Kidney (tissue), 14 donors: ENCODE results near the gene DNAH11. TPM values are rescaled to one million over a fixed set of nuclear protein-coding genes. Genes with fewer than 3 reads are reported as not detected.

Experiments
- DNase-seq, 5 donors: peaks; one replicate each; pipeline ENCODE4 v3.0.0-alpha.2; 2013 to 2020
- FAIRE-seq: peaks from 2 replicates; lab custom pipeline; 2012; peaks lifted over from hg19 to GRCh38; lab: Jason Lieb, UNC
- H3K27ac ChIP-seq, 2 donors: one replicate each; pipeline ENCODE4 v1.7.0; 2013; ENCODE audit warnings: low read depth in 2 of 2, low read length in 2 of 2, inconsistent platforms in 1 of 2
- H3K27me3 ChIP-seq: one replicate; pipeline ENCODE4 v1.7.1; 2013; ENCODE audit warnings: low read length, inconsistent platforms; ENCODE audit not compliant: control insufficient read depth, insufficient read depth
- H3K36me3 ChIP-seq, 3 donors: one replicate each; pipeline versions ENCODE4 v1.7.0 to v1.7.1; 2013; ENCODE audit warnings: low read length in 3 of 3, control low read depth in 1 of 3, inconsistent platforms in 1 of 3; ENCODE audit not compliant: insufficient read depth in 3 of 3, control insufficient read depth in 2 of 3
- H3K4me1 ChIP-seq, 3 donors: one replicate each; pipeline versions ENCODE4 v1.7.0 to v1.7.1; 2013; ENCODE audit warnings: low read length in 3 of 3, inconsistent platforms in 1 of 3, low read depth in 1 of 3; ENCODE audit not compliant: control insufficient read depth in 2 of 3, insufficient read depth in 2 of 3
- H3K4me3 ChIP-seq, 3 donors: one replicate each; pipeline versions ENCODE4 v1.7.0 to v1.8.1; 2013; ENCODE audit warnings: low read length in 3 of 3, control low read depth in 1 of 3, inconsistent platforms in 1 of 3
- H3K9ac ChIP-seq, 3 donors: one replicate each; pipeline versions ENCODE4 v1.7.0 to v1.7.1; 2013; ENCODE audit warnings: low read length in 3 of 3, control low read depth in 1 of 3, inconsistent platforms in 1 of 3
- H3K9me3 ChIP-seq, 3 donors: one replicate each; pipeline versions ENCODE4 v1.7.0 to v1.7.1; 2013; ENCODE audit warnings: low read length in 3 of 3, control low read depth in 1 of 3, inconsistent platforms in 1 of 3; ENCODE audit not compliant: control insufficient read depth in 2 of 3, insufficient read depth in 1 of 3
- intact Hi-C: fragments of 100-400 bp; cut with DNase I; formaldehyde crosslinking; loops from one replicate; pipeline ENCODE4 v1.11.1; 2022
- polyA plus RNA-seq: library from polyadenylated mRNA; stranded (reverse); fragments of 350-450 nt; fragmentation: Illumina TruSeq; extraction: RNeasy Lipid Tissue Mini Kit (QIAGEN cat#74804); gene quantifications from one replicate; pipeline ENCODE4 v1.2.3, GENCODE V29; 2014; ENCODE audit warnings: low read depth, low replicate concordance; ENCODE audit not compliant: insufficient read depth
- total RNA-seq: library from RNA; stranded (reverse); fragmentation: NEBNext Ultra II Directional; extraction: Animal tissue kit (Norgen Biotek cat#: 25700); gene quantifications from one replicate; pipeline ENCODE4 v1.2.1, GENCODE V29; 2021
- TF ChIP-seq, protein P1 (sequence below): IDR thresholded peaks from 3 replicates; pipeline ENCODE4 v1.5.1; 2012; ENCODE audit warnings: mild to moderate bottlenecking, moderate library complexity, borderline replicate concordance; ENCODE audit not compliant: insufficient read depth; ENCODE audit errors: extremely low read depth
- donor health status: control.
- donor health status: control.
- donor health status: control.
- donor health status: control.
- donor health status: control.
- donor health status: DM: yes; HTN: yes; CAD: no.
- donor health status: Normal renal cell carcinoma (clear cell type).

DNAH11 gene
- total and polyA plus RNA-seq, 2 donors from 2014 or later = 0.58 to 2.3 TPM

DNA sequence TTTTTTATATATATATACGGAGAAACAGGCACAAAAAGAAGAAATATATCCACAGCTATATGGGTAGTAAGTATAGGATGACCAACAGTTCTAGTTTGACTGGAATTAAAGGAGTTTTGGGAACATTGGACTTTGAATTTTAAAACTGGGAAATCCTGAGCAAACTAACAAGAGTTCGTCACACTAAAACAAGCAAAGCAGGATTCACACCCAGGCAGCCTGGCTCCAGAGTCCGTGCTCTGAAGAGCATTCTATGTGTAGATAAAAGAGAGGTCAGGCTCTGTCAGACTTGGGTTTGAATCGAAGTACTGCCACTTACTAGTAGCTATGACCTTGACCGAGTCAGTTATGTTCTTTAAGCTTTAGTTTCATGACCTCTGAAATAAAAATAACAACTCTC is 191.0 kb downstream of the DNAH11 start:
- DNase-seq = no peak
- H3K4me3 ChIP-seq = no peak overlapping the region
- H3K27me3 ChIP-seq = no peaks in the 10 kb centered on the region
- no peaks in the 10 kb centered on the region for H3K4me1 ChIP-seq
- no peaks in the 10 kb centered on the region for H3K36me3 ChIP-seq
- intact Hi-C loops = no loop called here
- no peak overlapping the region for H3K9ac ChIP-seq
- no peaks in the 10 kb centered on the region for H3K9me3 ChIP-seq
- no peak for FAIRE-seq
- TF ChIP-seq, protein P1, sequence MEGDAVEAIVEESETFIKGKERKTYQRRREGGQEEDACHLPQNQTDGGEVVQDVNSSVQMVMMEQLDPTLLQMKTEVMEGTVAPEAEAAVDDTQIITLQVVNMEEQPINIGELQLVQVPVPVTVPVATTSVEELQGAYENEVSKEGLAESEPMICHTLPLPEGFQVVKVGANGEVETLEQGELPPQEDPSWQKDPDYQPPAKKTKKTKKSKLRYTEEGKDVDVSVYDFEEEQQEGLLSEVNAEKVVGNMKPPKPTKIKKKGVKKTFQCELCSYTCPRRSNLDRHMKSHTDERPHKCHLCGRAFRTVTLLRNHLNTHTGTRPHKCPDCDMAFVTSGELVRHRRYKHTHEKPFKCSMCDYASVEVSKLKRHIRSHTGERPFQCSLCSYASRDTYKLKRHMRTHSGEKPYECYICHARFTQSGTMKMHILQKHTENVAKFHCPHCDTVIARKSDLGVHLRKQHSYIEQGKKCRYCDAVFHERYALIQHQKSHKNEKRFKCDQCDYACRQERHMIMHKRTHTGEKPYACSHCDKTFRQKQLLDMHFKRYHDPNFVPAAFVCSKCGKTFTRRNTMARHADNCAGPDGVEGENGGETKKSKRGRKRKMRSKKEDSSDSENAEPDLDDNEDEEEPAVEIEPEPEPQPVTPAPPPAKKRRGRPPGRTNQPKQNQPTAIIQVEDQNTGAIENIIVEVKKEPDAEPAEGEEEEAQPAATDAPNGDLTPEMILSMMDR = no peak
- H3K27ac ChIP-seq = no peak overlapping the region

- Histone ChIP-seq H3K9ac (no peak overlapping the region), H3K27ac (no peak overlapping the region), H3K4me1 (no peaks in the 10 kb centered on the region), H3K4me3 (no peak overlapping the region), H3K36me3 (no peaks in the 10 kb centered on the region), H3K27me3 (no peaks in the 10 kb centered on the region), H3K9me3 (no peaks in the 10 kb centered on the region)
- FAIRE-seq (no peak), DNase-seq (no peak)
- TF ChIP-seq, protein P1 = no peak
- intact Hi-C loops = no loop called here
Observed at GRCh38 chr7:21743493-21743892, 200.7 kb downstream of the DNAH11 start.

DNA sequence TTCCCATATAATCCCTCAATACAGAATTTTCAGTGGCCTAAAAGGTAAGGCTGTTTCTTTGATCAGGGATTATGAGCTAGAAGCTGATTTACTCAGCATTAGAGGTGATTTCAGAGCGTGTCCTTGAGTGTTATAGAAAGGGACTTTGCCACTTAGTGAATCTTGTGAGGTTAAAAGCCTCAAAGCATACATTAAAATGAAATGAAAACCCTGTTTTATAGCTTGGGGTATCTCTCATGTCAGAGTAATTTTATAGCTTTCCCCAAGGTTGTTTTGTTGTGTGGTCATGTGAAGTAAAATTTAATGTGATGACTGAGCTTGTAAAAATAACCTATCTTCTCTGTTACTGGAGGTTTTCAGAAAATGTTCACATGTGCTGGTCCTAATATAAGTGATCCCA is 204.1 kb downstream of the DNAH11 start:
- Histone ChIP-seq H3K4me1 (no peaks in the 10 kb centered on the region), H3K36me3 (no peaks in the 10 kb centered on the region), H3K9me3 (no peaks in the 10 kb centered on the region), H3K4me3 (no peak overlapping the region), H3K9ac (no peak overlapping the region), H3K27me3 (no peaks in the 10 kb centered on the region), H3K27ac (no peak overlapping the region)
- TF ChIP-seq, protein P1 = no peak
- FAIRE-seq (no peak), DNase-seq (peak in 2 of 5 donors; percentile 48 to 67)
- intact Hi-C loops = no loop called here

DNA sequence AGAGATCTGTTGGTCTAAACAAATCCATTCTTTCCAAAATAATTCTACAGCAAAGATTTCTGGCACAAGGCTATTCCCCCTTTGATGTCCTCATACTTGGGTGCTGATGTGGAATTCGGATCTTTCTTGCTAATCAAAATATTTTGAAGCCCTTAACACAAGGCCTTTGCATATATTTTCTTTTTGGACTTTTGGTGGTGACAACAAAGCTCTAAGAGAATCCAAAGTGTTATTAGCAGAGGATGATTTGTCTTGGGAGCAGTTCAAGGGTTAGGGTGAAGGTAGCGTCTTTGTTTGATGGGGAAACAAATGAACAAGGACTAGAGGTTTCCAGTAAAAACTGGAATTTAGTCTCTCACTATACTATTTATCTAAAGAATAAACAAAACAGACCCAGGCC is 205.0 kb downstream of the DNAH11 start:
- no peaks in the 10 kb centered on the region for H3K4me1 ChIP-seq
- no peak overlapping the region for H3K9ac ChIP-seq
- no peaks in the 10 kb centered on the region for H3K36me3 ChIP-seq
- TF ChIP-seq, protein P1 = no peak
- H3K27ac ChIP-seq = no peak overlapping the region
- intact Hi-C loops = no loop called here
- no peaks in the 10 kb centered on the region for H3K27me3 ChIP-seq
- no peak for FAIRE-seq
- H3K4me3 ChIP-seq = no peak overlapping the region
- H3K9me3 ChIP-seq = no peaks in the 10 kb centered on the region
- DNase-seq = peak in 2 of 5 donors; percentile 51 to 54
